ENCODE measurements around the gene OR9A2.

DNA sequence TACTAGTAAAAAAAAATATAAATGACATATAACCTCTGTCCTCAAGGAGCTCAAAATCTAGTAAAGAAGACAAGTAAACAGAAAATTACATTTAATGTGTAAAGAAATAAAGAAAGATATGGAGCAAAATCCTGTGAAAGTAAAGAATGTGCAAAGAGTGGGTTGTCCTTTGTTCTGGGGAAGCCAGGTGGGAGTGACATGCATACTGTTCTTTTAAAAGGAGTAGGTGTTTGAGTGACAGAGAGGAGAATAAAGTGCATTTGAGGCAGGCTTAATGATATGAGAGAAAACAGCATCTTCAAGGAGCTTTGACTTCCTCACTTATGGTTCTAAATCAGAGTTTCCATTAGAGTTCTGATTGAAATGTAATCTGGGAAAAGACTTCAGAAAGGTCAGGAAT lies 47.2 kb upstream of the OR9A2 start:
- TF ChIP-seq SIN3A (IDR thresholded peaks at IDR 0.05; ENCODE audit: low read depth) = no peak
- TF ChIP-seq CTCF (IDR thresholded peaks at IDR 0.05 in 2 of 3, conservative IDR thresholded peaks at IDR 0.05 in 1 of 3; ENCODE audit: borderline replicate concordance in 1 of 3, insufficient read depth in 1 of 3, low read depth in 2 of 3, low read length in 2 of 3) = no peak
- TF ChIP-seq TCF7L2 (IDR thresholded peaks at IDR 0.05; ENCODE audit: borderline replicate concordance, extremely low read depth, insufficient read depth, insufficient read length) = no peak
- TF ChIP-seq POLR2A (IDR thresholded peaks at IDR 0.05; ENCODE audit: borderline replicate concordance, extremely low read depth, insufficient read depth, insufficient read length) = no peak
- TF ChIP-seq POLR2AphosphoS5 (IDR thresholded peaks at IDR 0.05; ENCODE audit: low read depth, low read length) = no peak
- no peak for TF ChIP-seq RAD21 (IDR thresholded peaks at IDR 0.05; ENCODE audit: low read depth)
- TF ChIP-seq, protein P1, sequence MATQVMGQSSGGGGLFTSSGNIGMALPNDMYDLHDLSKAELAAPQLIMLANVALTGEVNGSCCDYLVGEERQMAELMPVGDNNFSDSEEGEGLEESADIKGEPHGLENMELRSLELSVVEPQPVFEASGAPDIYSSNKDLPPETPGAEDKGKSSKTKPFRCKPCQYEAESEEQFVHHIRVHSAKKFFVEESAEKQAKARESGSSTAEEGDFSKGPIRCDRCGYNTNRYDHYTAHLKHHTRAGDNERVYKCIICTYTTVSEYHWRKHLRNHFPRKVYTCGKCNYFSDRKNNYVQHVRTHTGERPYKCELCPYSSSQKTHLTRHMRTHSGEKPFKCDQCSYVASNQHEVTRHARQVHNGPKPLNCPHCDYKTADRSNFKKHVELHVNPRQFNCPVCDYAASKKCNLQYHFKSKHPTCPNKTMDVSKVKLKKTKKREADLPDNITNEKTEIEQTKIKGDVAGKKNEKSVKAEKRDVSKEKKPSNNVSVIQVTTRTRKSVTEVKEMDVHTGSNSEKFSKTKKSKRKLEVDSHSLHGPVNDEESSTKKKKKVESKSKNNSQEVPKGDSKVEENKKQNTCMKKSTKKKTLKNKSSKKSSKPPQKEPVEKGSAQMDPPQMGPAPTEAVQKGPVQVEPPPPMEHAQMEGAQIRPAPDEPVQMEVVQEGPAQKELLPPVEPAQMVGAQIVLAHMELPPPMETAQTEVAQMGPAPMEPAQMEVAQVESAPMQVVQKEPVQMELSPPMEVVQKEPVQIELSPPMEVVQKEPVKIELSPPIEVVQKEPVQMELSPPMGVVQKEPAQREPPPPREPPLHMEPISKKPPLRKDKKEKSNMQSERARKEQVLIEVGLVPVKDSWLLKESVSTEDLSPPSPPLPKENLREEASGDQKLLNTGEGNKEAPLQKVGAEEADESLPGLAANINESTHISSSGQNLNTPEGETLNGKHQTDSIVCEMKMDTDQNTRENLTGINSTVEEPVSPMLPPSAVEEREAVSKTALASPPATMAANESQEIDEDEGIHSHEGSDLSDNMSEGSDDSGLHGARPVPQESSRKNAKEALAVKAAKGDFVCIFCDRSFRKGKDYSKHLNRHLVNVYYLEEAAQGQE (IDR thresholded peaks at IDR 0.05; ENCODE audit: low read depth) = no peak
- no peak for TF ChIP-seq SP1 (IDR thresholded peaks at IDR 0.05; ENCODE audit: low read depth)
- TF ChIP-seq EZH2 (IDR thresholded peaks at IDR 0.05) = no peak
- no peak for TF ChIP-seq EZH2phosphoT487 (IDR thresholded peaks at IDR 0.05; ENCODE audit: borderline replicate concordance)
- no peak for TF ChIP-seq CBX3 (IDR thresholded peaks at IDR 0.05; ENCODE audit: low read depth)
- TF ChIP-seq, protein P2, sequence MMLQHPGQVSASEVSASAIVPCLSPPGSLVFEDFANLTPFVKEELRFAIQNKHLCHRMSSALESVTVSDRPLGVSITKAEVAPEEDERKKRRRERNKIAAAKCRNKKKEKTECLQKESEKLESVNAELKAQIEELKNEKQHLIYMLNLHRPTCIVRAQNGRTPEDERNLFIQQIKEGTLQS (IDR thresholded peaks at IDR 0.05) = no peak
- no peak for TF ChIP-seq JUND (IDR thresholded peaks at IDR 0.05)
